DOHH2 (cell line): Measurements from ENCODE around the gene FXR2.
"Not testable (repeated sequence)": the region's sequence is repeated elsewhere in the genome, so short reads cannot be mapped to it uniquely, and the experiment has no call there.

Source experiments
- H3F3A ChIP-seq: fragments of 200-600 bp; sonication (generic), shearing (Covaris generic); 2 replicates; pipeline ENCODE4 v1.6.0; 2016; ENCODE audit warnings: antibody characterized with exemption, mild to moderate bottlenecking; ENCODE audit not compliant: control insufficient read depth, insufficient read depth
- H3K27ac ChIP-seq: fragments of 200-600 bp; sonication (generic); 2 replicates; pipeline ENCODE4 v1.5.1; 2014; ENCODE audit warnings: low read depth, mild to moderate bottlenecking, low read length, moderate library complexity
- H3K27me3 ChIP-seq: fragments of 200-600 bp; sonication (generic); 2 replicates; pipeline ENCODE4 v1.6.1; 2014; ENCODE audit warnings: mild to moderate bottlenecking, low read length, mixed read lengths; ENCODE audit not compliant: control insufficient read depth
- H3K36me3 ChIP-seq: fragments of 200-600 bp; sonication (generic); 2 replicates; pipeline ENCODE4 v1.6.1; 2014; ENCODE audit warnings: mild to moderate bottlenecking, low read length, moderate library complexity, mixed read lengths; ENCODE audit not compliant: control insufficient read depth
- H3K4me1 ChIP-seq: fragments of 200-600 bp; sonication (generic); 2 replicates; pipeline ENCODE4 v1.6.1; 2014; ENCODE audit warnings: mild to moderate bottlenecking, low read length, mixed read lengths; ENCODE audit not compliant: control insufficient read depth
- H3K4me2 ChIP-seq: fragments of 200-600 bp; sonication (generic); 2 replicates; pipeline ENCODE4 v1.6.0; 2014; ENCODE audit warnings: mild to moderate bottlenecking, low read length, moderate library complexity
- H3K4me3 ChIP-seq: fragments of 200-600 bp; sonication (generic); 2 replicates; pipeline ENCODE4 v1.5.1; 2014; ENCODE audit warnings: mild to moderate bottlenecking, low read length, mixed read lengths
- H3K79me2 ChIP-seq: fragments of 200-600 bp; sonication (generic); 2 replicates; pipeline ENCODE4 v1.6.1; 2014; ENCODE audit warnings: mild to moderate bottlenecking, low read length, mixed read lengths; ENCODE audit not compliant: control insufficient read depth
- H3K9me2 ChIP-seq: fragments of 200-600 bp; sonication (generic); replicated peaks from 2 replicates; pipeline ENCODE4 v1.6.1; 2014; ENCODE audit warnings: mild to moderate bottlenecking, low read length, mixed read lengths; ENCODE audit not compliant: control insufficient read depth
- H3K9me3 ChIP-seq: fragments of 200-600 bp; sonication (generic); 2 replicates; pipeline ENCODE4 v1.6.1; 2014; ENCODE audit warnings: antibody characterized with exemption, low read length, mixed read lengths; ENCODE audit not compliant: control insufficient read depth, insufficient read depth
- H4K20me1 ChIP-seq: fragments of 200-600 bp; sonication (generic); 2 replicates; pipeline ENCODE4 v1.6.0; 2014; ENCODE audit warnings: low read depth, mild to moderate bottlenecking, antibody characterized with exemption, low read length, moderate library complexity; ENCODE audit not compliant: control insufficient read depth, insufficient read depth
- CTCF ChIP-seq: fragments of 200-600 bp; sonication (generic); IDR thresholded peaks from one replicate; pipeline ENCODE4 v1.5.1; 2014; ENCODE audit warnings: antibody characterized with exemption, mild to moderate bottlenecking, low read depth, low read length; ENCODE audit not compliant: poor library complexity, severe bottlenecking
- EZH2phosphoT487 ChIP-seq: fragments of 200-600 bp; sonication (generic); IDR thresholded peaks from 2 replicates; pipeline ENCODE4 v1.6.1; 2017; ENCODE audit warnings: borderline replicate concordance, mild to moderate bottlenecking, antibody characterized with exemption, low read length, moderate library complexity, mixed read lengths

Gene FXR2

GRCh38 chr17:7646457-7646856 lies 31.8 kb upstream of the FXR2 start:
- Histone ChIP-seq H3K79me2 (no peaks in the 10 kb centered on the region), H3K9me2 (no peaks in the 10 kb centered on the region), H3K4me3 (no peak overlapping the region), H3K4me1 (peaks cover 22% of the 10 kb centered on the region), H3K36me3 (no peaks in the 10 kb centered on the region), H3K27ac (no peak overlapping the region), H3F3A (no peaks in the 10 kb centered on the region), H3K9me3 (no peaks in the 10 kb centered on the region), H3K4me2 (no peak overlapping the region), H4K20me1 (no peaks in the 10 kb centered on the region), H3K27me3 (peaks cover 21% of the 10 kb centered on the region)
- no peak for TF ChIP-seq EZH2phosphoT487
- TF ChIP-seq CTCF: no peak

DNA sequence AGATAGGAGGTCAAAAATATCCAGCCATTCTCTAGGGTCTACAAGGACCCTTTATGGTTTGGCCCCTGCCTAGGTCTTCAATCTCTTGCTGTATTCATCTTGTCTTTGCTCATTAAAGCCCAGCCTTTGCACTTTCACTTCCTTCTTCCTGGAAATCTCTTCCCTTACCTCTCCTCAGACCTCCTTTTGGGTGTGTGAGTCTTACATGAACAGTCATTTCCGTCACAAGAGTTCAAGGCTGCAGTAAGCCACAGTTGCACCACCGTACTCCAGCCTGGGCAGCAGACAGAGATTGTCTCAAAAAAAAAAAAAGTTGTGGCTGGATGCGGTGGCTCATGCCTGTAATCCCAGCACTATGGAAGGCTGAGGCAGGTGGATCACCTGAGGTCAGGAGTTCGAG lies 30.1 kb upstream of the FXR2 start:
- Histone ChIP-seq H3K4me3 (no peak overlapping the region), H3K9me2 (no peaks in the 10 kb centered on the region), H3K9me3 (no peaks in the 10 kb centered on the region), H3K79me2 (no peaks in the 10 kb centered on the region), H3K4me1 (peaks cover 7% of the 10 kb centered on the region), H3K27me3 (peaks cover 6% of the 10 kb centered on the region), H4K20me1 (no peaks in the 10 kb centered on the region), H3K27ac (no peak overlapping the region), H3K36me3 (no peaks in the 10 kb centered on the region), H3F3A (no peaks in the 10 kb centered on the region), H3K4me2 (no peak overlapping the region)
- TF ChIP-seq EZH2phosphoT487 (no peak), CTCF (no peak)

DNA sequence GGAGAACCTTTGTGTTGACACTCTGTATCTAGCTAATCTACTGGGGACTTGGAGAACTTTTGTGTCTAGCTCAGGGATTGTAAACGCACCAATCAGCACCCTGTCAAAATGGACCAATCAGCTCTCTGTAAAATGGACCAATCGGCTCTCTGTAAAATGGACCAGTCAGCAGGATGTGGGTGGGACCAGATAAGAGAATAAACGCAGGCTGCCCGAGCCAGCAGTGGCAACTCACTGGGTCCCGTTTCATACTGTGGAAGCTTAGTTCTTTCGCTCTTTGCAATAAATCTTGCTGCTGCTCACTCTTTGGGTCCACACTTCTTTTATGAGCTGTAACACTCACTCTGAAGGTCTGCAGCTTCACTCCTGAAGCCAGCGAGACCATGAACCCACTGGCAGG lies 26.9 kb upstream of the FXR2 start:
- H3K27me3 ChIP-seq, H3K36me3 ChIP-seq, H3K4me2 ChIP-seq, H3F3A ChIP-seq, H4K20me1 ChIP-seq, H3K4me3 ChIP-seq, H3K9me2 ChIP-seq, H3K27ac ChIP-seq, H3K9me3 ChIP-seq, H3K4me1 ChIP-seq, H3K79me2 ChIP-seq: not testable (repeated sequence)

GRCh38 chr17:7640783-7641182 lies 26.1 kb upstream of the FXR2 start:
- Histone ChIP-seq H3K36me3 (no peaks in the 10 kb centered on the region), H3K4me3 (no peak overlapping the region), H3K9me3 (no peaks in the 10 kb centered on the region), H3K4me2 (no peak overlapping the region), H3K9me2 (no peaks in the 10 kb centered on the region), H4K20me1 (no peaks in the 10 kb centered on the region), H3K4me1 (peaks cover 7% of the 10 kb centered on the region), H3K79me2 (no peaks in the 10 kb centered on the region), H3F3A (no peaks in the 10 kb centered on the region), H3K27ac (no peak overlapping the region), H3K27me3 (no peaks in the 10 kb centered on the region)
- TF ChIP-seq EZH2phosphoT487 (no peak), CTCF (no peak)
